Endodermal cell (in vitro differentiated cells): ENCODE data around the gene DNHD1. TPM values are rescaled to one million over a fixed set of nuclear protein-coding genes. Genes with fewer than 3 reads are reported as not detected.
A peak's percentile ranks its signal among the peaks of the same experiment; 100 is the strongest.

Source experiments
- DNase-seq: peaks from one replicate; pipeline ENCODE4 v3.0.0-alpha.2; 2017
- H3K27ac ChIP-seq: 2 replicates; pipeline ENCODE4 v1.5.1; 2013; ENCODE audit warnings: mild to moderate bottlenecking, low read depth, low read length, moderate library complexity
- H3K27me3 ChIP-seq: 2 replicates; pipeline ENCODE4 v1.6.1; 2013; ENCODE audit warnings: mild to moderate bottlenecking, low read length, moderate library complexity; ENCODE audit not compliant: insufficient read depth, control insufficient read depth, poor library complexity, severe bottlenecking
- H3K36me3 ChIP-seq: 2 replicates; pipeline ENCODE4 v1.7.0; 2013; ENCODE audit warnings: mild to moderate bottlenecking, low read length, moderate library complexity; ENCODE audit not compliant: control insufficient read depth, insufficient read depth
- H3K4me1 ChIP-seq: one replicate; pipeline ENCODE4 v1.7.0; 2013; ENCODE audit warnings: low read length; ENCODE audit not compliant: control insufficient read depth, insufficient read depth
- H3K4me3 ChIP-seq: 2 replicates; pipeline ENCODE4 v1.5.1; 2013; ENCODE audit warnings: mild to moderate bottlenecking, low read length, moderate library complexity
- H3K9ac ChIP-seq: 2 replicates; pipeline ENCODE4 v1.6.1; 2013; ENCODE audit warnings: mild to moderate bottlenecking, low read length, moderate library complexity; ENCODE audit not compliant: poor library complexity, severe bottlenecking; ENCODE audit errors: extremely low read depth
- H3K9me3 ChIP-seq: 2 replicates; pipeline ENCODE4 v1.6.1; 2013; ENCODE audit warnings: mild to moderate bottlenecking, low read length, moderate library complexity; ENCODE audit not compliant: control insufficient read depth
- H3K27ac Mint-ChIP-seq: 2 replicates; pipeline ENCODE4 v1.8.0; 2020; ENCODE audit warnings: mixed read lengths
- H3K27me3 Mint-ChIP-seq: 2 replicates; pipeline ENCODE4 v1.8.0; 2021; ENCODE audit warnings: mild to moderate bottlenecking, mixed read lengths; ENCODE audit not compliant: insufficient read depth
- H3K36me3 Mint-ChIP-seq: 2 replicates; pipeline ENCODE4 v1.8.0; 2020; ENCODE audit warnings: low read depth, mixed read lengths
- H3K4me1 Mint-ChIP-seq: 2 replicates; pipeline ENCODE4 v1.8.0; 2020; ENCODE audit warnings: mixed read lengths
- H3K4me3 Mint-ChIP-seq: 2 replicates; pipeline ENCODE4 v1.8.0; 2020; ENCODE audit warnings: mild to moderate bottlenecking, moderate library complexity, mixed read lengths
- H3K9me3 Mint-ChIP-seq: 2 replicates; pipeline ENCODE4 v1.8.0; 2020; ENCODE audit warnings: mild to moderate bottlenecking, mixed read lengths
- WGBS, 2 experiments: methylation state at CpG; one replicate each; pipeline versions ENCODE4 v1.1.5 to v1.1.7; 2013; ENCODE audit warnings: missing lambda C conversion rate in 2 of 2, mixed read lengths in 1 of 2; ENCODE audit not compliant: insufficient coverage in 1 of 2, insufficient read length in 1 of 2; 5-methylcytosine and 5-hydroxymethylcytosine counted together
- total RNA-seq, 2 donors: library from RNA; stranded (reverse); fragmentation: NEBNext Ultra II Directional in 1 of 2; extraction: Animal tissue kit (Norgen Biotek cat#: 25700) in 1 of 2; gene quantifications; 2 replicates in 1 of 2; 3 replicates in 1 of 2; pipeline ENCODE4 v1.2.1, GENCODE V29; 2021
- TF ChIP-seq, protein P1 (sequence below): fragments of 200-600 bp; sonication (generic); conservative IDR thresholded peaks from 2 replicates; pipeline ENCODE4 v1.5.0; 2021; ENCODE audit warnings: antibody characterized with exemption, mild to moderate bottlenecking

Gene DNHD1
- total RNA-seq, 2 donors from 2014 or later, result 11.0 to 12.2 TPM

DNA sequence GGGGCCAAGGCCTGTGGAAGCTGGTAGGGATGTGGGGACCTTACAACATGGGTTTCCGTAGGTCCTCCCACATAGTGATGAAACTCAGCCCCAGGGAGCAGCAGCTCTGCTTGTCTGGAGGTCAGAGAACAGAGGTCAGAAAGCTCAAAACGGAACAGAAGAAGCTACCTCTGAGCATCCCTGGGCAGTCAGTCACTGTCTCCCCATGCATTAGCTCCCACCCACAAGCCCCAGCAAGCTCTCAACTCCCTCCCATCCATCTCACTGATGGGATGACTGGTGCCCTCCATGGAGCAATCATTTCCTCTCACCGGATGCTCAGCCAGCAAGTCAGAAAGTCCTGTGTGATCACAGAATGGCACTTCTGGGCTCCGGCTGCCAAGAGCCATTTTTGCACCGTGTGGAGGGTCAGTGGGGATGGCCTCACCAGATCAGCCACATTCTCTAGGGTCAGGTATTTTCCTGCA, 120.3 kb downstream of the DNHD1 start:
- 92 to 94% methylated on average over 4 to 5 of the region's 5 CpGs for WGBS, 2 experiments
- no peak overlapping the region for H3K4me3 Mint-ChIP-seq
- H3K36me3 ChIP-seq, result peaks cover 19% of the 10 kb centered on the region
- H3K27ac Mint-ChIP-seq, result no peak overlapping the region
- H3K9me3 Mint-ChIP-seq, result no peaks in the 10 kb centered on the region
- H3K4me1 Mint-ChIP-seq, result no peaks in the 10 kb centered on the region
- TF ChIP-seq, protein P1, sequence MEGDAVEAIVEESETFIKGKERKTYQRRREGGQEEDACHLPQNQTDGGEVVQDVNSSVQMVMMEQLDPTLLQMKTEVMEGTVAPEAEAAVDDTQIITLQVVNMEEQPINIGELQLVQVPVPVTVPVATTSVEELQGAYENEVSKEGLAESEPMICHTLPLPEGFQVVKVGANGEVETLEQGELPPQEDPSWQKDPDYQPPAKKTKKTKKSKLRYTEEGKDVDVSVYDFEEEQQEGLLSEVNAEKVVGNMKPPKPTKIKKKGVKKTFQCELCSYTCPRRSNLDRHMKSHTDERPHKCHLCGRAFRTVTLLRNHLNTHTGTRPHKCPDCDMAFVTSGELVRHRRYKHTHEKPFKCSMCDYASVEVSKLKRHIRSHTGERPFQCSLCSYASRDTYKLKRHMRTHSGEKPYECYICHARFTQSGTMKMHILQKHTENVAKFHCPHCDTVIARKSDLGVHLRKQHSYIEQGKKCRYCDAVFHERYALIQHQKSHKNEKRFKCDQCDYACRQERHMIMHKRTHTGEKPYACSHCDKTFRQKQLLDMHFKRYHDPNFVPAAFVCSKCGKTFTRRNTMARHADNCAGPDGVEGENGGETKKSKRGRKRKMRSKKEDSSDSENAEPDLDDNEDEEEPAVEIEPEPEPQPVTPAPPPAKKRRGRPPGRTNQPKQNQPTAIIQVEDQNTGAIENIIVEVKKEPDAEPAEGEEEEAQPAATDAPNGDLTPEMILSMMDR, result no peak
- no peaks in the 10 kb centered on the region for H3K9me3 ChIP-seq
- H3K27me3 Mint-ChIP-seq, result no peaks in the 10 kb centered on the region
- no peak for DNase-seq
- peaks cover 7% of the 10 kb centered on the region for H3K4me1 ChIP-seq
- H3K4me3 ChIP-seq, result no peak overlapping the region
- no peak overlapping the region for H3K27ac ChIP-seq
- no peaks in the 10 kb centered on the region for H3K27me3 ChIP-seq
- peaks cover 23% of the 10 kb centered on the region for H3K36me3 Mint-ChIP-seq
- H3K9ac ChIP-seq, result no peak overlapping the region

DNA sequence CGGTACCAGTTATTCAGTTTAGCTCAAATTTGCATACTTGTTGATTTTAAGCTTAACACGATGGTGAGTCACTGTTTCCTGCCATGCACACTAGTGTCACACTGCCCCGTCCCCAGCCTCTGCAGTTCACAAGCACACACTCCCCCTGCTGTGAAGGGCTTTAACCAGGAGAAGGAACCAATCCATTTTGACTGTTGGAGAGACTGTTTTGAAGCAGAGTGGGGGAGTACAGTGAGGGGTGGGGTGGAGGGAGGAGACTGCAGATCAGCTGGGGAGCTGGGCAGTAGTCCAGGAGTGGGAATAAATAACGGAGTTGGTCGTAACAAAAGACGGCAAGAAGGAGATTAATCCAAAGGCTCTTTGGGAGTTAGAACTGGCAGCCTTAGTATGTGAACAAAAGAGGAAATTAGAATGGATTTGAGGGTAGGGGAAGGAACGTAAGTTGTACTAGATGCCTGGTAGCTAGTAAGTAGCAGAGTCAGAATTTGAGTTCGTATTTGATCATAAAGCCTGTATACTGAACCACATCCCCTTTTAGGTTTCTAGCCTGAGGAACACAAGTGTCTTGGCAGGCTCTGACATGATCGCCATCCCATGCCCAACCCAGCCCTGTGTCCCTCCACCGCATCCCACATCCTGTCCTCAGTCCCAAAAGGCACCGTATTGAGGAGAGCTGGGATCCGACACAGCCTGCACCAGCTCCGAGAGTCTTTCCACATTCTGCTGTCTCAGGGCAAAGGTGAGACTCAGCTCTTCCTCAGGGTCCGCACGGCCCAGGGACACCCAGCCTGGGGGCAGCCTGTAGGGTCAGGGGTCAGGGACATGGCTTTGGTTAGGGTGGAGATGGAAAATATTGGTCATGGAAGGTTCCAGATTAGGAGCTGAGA, 121.3 kb downstream of the DNHD1 start:
- H3K4me1 Mint-ChIP-seq, result no peaks in the 10 kb centered on the region
- H3K9me3 Mint-ChIP-seq, result no peaks in the 10 kb centered on the region
- no peak overlapping the region for H3K27ac Mint-ChIP-seq
- no peaks in the 10 kb centered on the region for H3K27me3 Mint-ChIP-seq
- H3K4me1 ChIP-seq, result peaks cover 7% of the 10 kb centered on the region
- 59 to 64% methylated on average over 13 to 15 of the region's 15 CpGs for WGBS, 2 experiments
- no peaks in the 10 kb centered on the region for H3K9me3 ChIP-seq
- no peak overlapping the region for H3K4me3 Mint-ChIP-seq
- H3K36me3 ChIP-seq, result peaks cover 19% of the 10 kb centered on the region
- no peak for DNase-seq
- no peak overlapping the region for H3K27ac ChIP-seq
- TF ChIP-seq, protein P1, result no peak
- no peaks in the 10 kb centered on the region for H3K27me3 ChIP-seq
- H3K9ac ChIP-seq, result peak overlapping the region; percentile 85
- peaks cover 23% of the 10 kb centered on the region for H3K36me3 Mint-ChIP-seq
- H3K4me3 ChIP-seq, result peak overlapping the region; percentile 97

DNA sequence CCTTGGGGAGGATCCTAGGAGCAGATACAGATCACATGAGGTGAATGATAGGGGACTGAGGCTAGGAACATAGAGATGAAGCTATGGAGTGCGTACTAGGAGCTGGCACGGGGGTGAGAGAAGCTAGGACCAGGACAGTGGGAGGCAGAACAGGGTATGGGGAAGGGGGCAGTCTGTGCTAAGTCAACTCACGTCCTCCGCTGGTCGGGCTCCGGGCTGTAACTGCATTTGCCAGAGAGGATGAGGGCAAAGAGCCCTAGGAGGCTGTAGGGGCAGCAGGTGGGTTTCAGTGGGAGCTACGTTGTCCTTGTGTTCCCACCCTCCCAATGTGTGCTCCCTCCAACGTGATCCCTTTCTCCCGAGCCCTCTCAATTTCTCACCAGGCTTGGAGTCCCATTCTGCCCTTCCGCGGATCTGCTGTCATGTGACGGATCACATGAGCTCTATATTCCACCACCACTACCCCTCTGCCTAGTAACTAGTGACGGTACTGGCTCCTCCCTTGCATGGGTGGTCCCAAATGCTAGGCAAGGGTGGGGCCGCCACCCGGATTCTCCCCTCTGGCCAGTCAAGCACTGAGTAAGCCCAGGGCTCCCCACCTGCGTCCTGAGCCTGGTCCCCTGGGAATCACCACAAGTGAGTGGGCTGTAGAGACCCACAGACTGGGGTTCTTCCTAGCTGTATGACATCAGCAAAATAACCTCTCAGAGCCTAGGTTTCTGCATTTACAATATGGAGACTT, 122.1 kb downstream of the DNHD1 start, which contains the start of gene TPP1:
TPP1 (minus strand) TSS at position 419 of the 742 bp plus-strand sequence; CDS start at position 397, 22 bp downstream.
- WGBS, 2 experiments, result 0% methylated on average over 4 to 16 of the region's 16 CpGs

More for the DNA sequence above, 122.1 kb downstream of the DNHD1 start, which contains the start of gene TPP1:
- Histone ChIP-seq H3K27me3 (no peaks in the 10 kb centered on the region), H3K4me1 (peaks cover 7% of the 10 kb centered on the region), H3K27ac (no peak within 1 kb of the TSS), H3K9ac (peak within 1 kb of the TSS; percentile 85), H3K9me3 (no peaks in the 10 kb centered on the region), H3K36me3 (peaks cover 13% of the 10 kb centered on the region), H3K4me3 (peak within 1 kb of the TSS; percentile 97)
- Mint-ChIP-seq H3K36me3 (peaks cover 23% of the 10 kb centered on the region), H3K9me3 (no peaks in the 10 kb centered on the region), H3K27me3 (no peaks in the 10 kb centered on the region), H3K4me3 (no peak within 1 kb of the TSS), H3K4me1 (no peaks in the 10 kb centered on the region), H3K27ac (no peak within 1 kb of the TSS)
- TF ChIP-seq, protein P1, result no peak
- DNase-seq, result peak; percentile 97
